Glomerular visceral epithelial cell (primary cell): ENCODE results near the gene PDPR.
A peak's percentile ranks its signal among the peaks of the same experiment; 100 is the strongest.
"Not testable (repeated sequence)": the region's sequence is repeated elsewhere in the genome, so short reads cannot be mapped to it uniquely, and the experiment has no call there.

Experiments
- DNase-seq: peaks from one replicate; pipeline ENCODE4 v3.0.0-alpha.2; 2016; ENCODE audit errors: extremely low spot score

The PDPR gene

DNA sequence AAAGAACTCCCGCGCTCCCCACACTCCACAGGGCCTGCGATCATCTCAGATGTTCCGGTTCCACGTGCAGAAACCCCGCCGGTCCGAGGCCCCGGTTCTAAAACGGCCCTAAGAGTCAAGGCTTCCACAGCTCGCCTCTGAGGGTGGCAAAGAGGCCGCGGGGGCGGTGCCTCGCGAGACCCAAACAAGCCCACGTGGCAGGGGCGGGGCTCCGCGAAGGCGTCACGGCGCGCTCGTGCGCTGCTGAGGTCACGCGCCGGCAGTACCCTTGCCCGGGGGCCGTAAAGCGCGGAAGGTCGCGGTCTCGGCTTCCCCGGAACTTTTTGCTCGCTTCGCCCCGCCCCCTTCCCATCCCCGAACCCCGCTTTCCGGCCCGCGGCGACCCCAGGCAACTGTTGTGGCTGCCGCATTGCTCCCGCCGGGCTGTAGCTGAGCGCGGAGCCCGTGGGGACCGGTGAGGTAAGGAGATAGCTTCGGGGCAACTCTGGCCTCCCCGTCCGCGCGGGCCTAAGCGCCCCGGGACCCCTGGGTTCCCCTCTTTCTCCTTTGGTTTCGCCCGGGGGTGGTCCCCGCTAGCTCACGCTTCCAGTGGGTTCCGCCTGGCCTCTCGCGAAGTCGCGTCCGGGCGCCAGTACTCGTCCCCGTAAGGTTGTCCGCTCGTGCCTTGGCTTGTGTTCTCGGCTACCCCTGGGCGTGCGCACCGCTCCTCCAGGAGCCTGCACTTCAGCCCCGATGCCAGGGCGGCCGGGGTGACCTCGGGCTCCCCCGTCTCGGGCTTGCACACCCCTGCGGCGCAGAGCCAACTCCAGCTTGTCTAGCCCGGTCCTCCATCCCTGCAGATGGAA lies at the start of gene PDPR:
TSS of gene PDPR (plus strand) at position 351 of the 845 bp plus-strand sequence. CDS start 6,161 bp downstream, outside the sequence.
- peak; percentile 85 for DNase-seq

DNA sequence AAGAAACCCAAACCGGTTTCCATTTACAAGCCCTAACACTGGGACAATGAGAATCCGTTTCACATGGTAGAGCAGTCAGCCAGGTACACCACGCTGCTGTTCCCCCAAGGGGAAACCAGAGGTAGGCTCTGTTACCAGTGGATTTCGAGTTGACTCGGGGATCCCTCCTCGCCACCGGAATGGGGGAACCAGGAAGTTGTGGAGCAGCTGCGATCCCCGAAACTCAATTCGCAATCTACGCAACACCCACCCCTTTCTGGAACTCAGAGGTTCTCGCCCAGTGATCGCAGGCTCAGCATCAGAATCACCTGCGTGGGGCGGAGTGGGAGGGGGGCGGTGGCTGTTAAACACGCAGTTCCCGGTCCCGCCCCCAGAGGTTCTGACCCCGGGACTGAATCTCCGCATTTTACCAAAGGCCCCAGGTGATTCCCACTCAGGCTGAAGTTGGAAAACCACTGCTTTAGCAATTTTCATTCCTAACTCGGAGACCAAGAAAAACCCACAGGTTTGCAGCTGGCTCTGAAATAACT lies 49.2 kb upstream of the PDPR start:
- DNase-seq = peak; percentile 13

DNA sequence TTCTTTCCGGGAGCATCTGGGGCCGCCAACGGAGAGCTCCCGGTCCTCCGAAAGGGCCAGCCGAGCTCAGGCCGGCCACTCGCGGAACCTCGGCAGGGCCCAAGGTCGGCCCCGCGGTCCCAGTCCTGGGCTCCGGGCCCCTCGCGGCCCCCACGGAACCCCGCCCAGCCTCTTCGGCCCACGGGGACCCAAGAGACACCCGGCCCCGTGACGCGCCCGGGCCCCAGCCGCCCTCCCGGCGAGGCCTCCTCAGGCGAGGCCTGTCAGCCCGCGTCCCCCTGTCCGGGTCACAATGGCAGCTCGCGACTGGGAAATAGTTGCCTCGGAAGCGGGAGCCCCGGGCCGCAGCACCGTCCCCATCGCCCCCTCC lies 48.8 kb upstream of the PDPR start:
- not testable (repeated sequence) for DNase-seq

DNA sequence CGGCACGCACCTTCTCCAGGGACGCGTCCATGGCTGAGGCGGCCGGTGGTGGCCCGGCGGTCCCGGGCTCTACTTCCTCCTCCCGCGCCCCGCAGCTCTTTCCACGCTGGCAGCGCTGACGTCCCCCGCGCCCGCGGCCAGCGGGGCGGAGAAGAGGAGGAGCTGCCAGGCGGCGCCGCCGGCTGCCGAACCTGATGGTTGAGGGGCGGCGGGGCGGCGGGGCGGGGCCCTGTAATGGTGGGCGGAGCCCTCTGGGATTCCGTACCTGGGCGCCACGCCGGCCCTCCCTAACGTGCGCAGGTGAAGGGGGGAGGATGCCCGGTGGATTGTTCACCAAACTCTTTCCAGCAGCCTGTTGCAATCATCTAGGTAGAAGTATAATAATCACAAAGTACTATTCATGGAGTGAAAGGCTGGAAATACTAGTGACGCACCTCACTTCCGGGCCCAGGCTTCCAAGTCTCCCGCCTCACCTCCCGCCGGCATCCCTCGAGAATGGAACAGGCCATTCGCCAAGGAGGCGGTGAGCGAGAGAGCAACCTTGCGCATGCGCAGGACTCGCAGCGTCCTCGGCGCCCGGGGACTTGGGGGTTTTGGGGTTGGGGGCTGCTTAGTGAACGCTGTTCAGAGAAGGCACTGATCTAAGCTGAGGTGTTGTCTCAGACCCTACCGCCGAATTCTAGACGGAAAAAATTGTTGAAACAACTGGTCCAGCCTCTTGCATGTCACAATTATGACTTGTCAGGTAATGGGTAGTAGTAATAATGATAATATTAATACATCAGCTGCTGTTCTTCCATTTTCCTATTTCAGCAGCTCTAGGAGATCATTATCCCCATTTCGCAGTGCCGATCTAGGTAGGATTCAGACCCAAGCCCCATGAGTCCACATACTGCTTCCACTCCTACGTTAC lies 48.1 kb upstream of the PDPR start:
- DNase-seq = peak; percentile 88

DNA sequence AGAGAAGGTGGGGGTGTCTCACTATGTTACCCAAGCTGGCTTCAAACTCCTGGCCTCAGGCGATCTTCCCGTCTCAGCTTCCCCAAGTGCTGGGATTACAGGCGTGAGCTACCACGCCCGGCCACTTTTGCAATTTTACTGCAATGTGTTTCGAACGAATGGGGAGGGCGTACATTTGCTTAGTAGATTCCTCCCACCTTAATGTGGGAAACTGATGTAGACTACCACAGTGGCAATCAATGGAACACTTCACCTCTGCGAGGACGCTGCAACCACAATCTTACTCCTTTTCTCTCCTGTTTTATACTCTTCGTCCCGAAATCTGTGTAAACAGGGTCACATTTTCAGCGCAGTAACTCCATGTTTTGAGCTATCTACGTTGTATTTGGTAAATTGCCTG lies 47.4 kb upstream of the PDPR start:
- DNase-seq = not testable (repeated sequence)

- DNase-seq = not testable (repeated sequence)
Measured at GRCh38 chr16:70079081-70079480, 35.1 kb upstream of the PDPR start.

- not testable (repeated sequence) for DNase-seq
Measured at GRCh38 chr16:70081219-70081618, 32.9 kb upstream of the PDPR start.

- DNase-seq = not testable (repeated sequence)
Measured at GRCh38 chr16:70083931-70084330, 30.2 kb upstream of the PDPR start.

GRCh38 chr16:70088160-70088559 lies 26.0 kb upstream of the PDPR start:
- DNase-seq = not testable (repeated sequence)

DNA sequence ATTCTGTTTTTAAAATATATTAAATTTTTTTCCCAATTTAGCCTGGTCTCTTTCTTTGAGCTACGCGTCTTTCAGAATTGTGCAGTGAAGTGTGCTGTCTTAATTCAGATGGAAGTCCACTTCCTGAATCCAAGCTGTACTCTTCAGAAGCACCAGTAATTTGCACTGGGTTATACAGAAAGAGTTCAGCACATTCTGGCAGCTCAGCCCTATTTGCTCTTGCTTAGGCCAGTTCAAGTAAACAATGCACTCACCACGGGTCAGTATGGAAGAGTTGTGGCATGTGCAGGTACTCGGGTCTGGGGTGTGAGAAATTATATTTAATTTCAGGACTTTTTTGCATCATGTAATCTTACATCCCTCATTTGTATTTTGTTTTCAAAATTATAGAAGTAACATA lies 25.3 kb upstream of the PDPR start:
- not testable (repeated sequence) for DNase-seq

DNA sequence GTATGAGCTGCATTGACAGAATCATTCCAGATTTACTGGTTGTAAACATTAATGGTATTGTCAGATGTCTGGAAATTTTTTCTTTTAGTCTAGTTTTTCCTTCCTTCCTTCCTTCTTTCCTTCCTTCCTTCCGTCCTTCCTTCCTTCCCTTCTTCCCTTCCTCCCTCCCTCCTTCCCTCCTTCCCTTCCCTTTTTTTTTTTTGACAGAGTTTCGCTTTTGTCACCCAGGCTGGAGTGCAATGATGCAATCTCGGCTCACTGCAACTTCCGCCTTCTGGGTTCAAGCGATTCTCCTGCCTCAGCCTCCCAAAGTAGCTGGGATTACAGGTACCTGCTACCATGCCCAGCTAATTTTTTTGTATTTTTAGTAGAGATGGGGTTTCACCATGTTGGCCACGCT lies 24.8 kb upstream of the PDPR start:
- DNase-seq = not testable (repeated sequence)

- not testable (repeated sequence) for DNase-seq
Measured at GRCh38 chr16:70091104-70091503, 23.0 kb upstream of the PDPR start.

- not testable (repeated sequence) for DNase-seq
Measured at GRCh38 chr16:70094096-70094495, 20.0 kb upstream of the PDPR start.

- DNase-seq = not testable (repeated sequence)
Measured at GRCh38 chr16:70109583-70110279, 4.4 kb upstream of the PDPR start.

DNA sequence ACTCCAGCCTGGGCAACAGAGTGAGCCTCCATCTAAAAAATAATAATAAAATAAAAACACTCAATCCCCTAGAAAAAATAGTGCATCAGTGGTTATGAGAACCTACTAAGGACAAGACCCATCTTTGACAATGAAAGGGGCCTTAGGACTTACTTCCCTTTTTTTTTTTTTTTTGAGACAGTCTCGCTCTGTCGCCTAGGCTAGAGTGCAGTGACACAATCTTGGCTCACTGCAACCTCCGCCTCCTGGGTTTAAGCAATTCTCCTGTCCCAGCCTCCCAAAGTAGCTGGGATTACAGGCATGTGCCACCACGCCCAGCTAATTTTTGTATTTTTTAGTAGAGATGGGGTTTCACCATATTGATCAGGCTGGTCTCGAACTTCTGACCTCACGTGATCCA lies 2.0 kb upstream of the PDPR start:
- DNase-seq = not testable (repeated sequence)

- DNase-seq = not testable (repeated sequence)
Measured at GRCh38 chr16:70113599-70113981, 542 bp upstream of the PDPR start.

GRCh38 chr16:70118354-70118753 lies 4.2 kb downstream of the PDPR start:
- not testable (repeated sequence) for DNase-seq

DNA sequence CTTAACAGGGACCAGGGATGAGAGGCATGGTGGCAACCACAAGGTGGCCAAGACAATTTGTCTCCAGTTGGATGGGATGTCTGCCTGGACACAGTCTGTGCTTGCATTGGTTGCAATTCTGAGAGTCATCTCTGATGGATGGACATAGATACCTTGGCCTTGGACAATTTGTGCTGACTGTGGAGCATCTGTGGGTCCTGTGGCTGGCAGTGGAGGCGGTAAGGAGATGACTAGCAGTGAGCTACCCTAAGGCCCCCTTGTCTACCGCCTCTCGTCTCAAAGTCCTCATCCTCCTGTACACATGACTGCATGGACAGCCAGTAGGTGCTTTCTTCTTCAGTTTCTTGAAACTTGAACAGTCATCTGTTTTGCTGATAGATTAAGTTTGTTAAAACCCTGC lies 4.6 kb downstream of the PDPR start:
- DNase-seq = not testable (repeated sequence)

- not testable (repeated sequence) for DNase-seq
Measured at GRCh38 chr16:70120398-70120797, 6.3 kb downstream of the PDPR start.

DNA sequence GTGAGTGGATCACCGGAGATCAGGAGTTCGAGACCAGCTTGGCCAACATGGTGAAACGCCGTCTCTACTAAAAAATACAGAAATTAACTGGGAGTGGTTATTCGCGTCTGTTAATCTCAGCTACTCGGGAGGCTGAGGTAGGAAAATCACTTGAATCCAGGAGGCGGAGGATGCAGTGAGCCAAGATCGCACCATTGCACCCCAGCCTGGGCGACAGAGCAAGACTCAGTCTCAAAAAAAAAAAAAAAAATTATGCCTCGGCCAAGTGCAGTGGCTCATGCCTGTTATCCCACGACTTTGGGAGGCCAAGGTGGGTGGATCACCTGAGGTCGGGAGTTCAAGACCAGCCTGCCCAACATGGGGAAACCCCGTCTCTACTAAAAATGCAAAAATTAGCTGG lies 9.7 kb downstream of the PDPR start:
- DNase-seq = not testable (repeated sequence)

DNA sequence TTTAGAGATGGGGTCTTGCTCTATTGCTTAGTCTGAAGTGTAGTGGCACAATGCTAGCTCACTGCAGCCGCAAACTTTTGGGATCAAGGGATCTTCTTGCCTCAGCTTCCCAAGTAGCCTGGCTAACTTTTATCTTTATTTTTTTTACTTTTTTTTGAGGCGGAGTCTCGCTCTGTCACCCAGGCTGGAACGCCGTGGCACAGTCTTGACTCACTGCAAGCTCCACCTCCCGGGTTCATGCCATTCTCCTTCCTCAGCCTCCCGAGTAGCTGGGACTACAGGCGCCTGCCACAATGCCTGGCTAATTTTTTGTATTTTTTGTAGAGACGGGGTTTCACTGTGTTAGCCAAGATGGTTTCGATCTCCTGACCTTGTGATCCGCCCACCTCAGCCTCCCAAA lies 12.1 kb downstream of the PDPR start:
- not testable (repeated sequence) for DNase-seq

- not testable (repeated sequence) for DNase-seq
Measured at GRCh38 chr16:70127706-70128105, 13.6 kb downstream of the PDPR start.
